ENCODE results near the gene NR3C2.

The NR3C2 gene

GRCh38 chr4:148094149-148094548 lies 348.1 kb downstream of the NR3C2 start:
- no peak overlapping the region for H3K23ac ChIP-seq (ENCODE audit: low read length)
- H2AK5ac ChIP-seq (ENCODE audit: low read length) = no peak overlapping the region
- no peak overlapping the region for H3K9ac ChIP-seq (ENCODE audit: low read length)
- H3K36me3 ChIP-seq (ENCODE audit: control insufficient read depth in 1 of 2, insufficient read depth in 2 of 2, low read length in 2 of 2) = no peaks in the 10 kb centered on the region
- no peak overlapping the region for H3K4me3 ChIP-seq (ENCODE audit: low read depth, low read length)
- H2BK5ac ChIP-seq (ENCODE audit: low read depth, low read length, poor library complexity) = no peak overlapping the region
- H3K18ac ChIP-seq (ENCODE audit: low read length) = no peak overlapping the region
- no peaks in the 10 kb centered on the region for H3K4me1 ChIP-seq (ENCODE audit: control insufficient read depth in 1 of 2, insufficient read depth in 2 of 2, low read length in 2 of 2)
- DNase-seq = no peak
- WGBS (ENCODE audit: extremely low coverage, insufficient coverage, insufficient read length) = no CpG with 5 or more reads among the region's 1 CpG
- no peak overlapping the region for H3K4ac ChIP-seq (ENCODE audit: low read depth, low read length)
- peaks cover 6% of the 10 kb centered on the region for H3K9me3 ChIP-seq (ENCODE audit: insufficient read depth, low read depth, low read length)
- H3K4me2 ChIP-seq (ENCODE audit: low read length) = no peak overlapping the region
- H4K12ac ChIP-seq (ENCODE audit: low read depth, low read length) = no peak overlapping the region
- no peaks in the 10 kb centered on the region for H3K27me3 ChIP-seq (ENCODE audit: insufficient read depth, low read length)
- no peak overlapping the region for H2BK120ac ChIP-seq (ENCODE audit: insufficient read depth, low read length, poor library complexity)
- no peak overlapping the region for H2AFZ ChIP-seq (ENCODE audit: insufficient read depth, low read length, poor library complexity)
- no peak overlapping the region for H3K14ac ChIP-seq (ENCODE audit: low read length)
- no peaks in the 10 kb centered on the region for H3K79me2 ChIP-seq (ENCODE audit: control insufficient read depth, insufficient read depth, low read length, poor library complexity)
- H3K27ac ChIP-seq (ENCODE audit: low read depth, low read length) = no peak overlapping the region
- no peak overlapping the region for H4K91ac ChIP-seq (ENCODE audit: low read depth, low read length)
- H2BK12ac ChIP-seq (ENCODE audit: low read length) = no peak overlapping the region
- H3K79me1 ChIP-seq (ENCODE audit: low read length) = no peaks in the 10 kb centered on the region
- H4K8ac ChIP-seq (ENCODE audit: low read depth, low read length) = no peak overlapping the region

GRCh38 chr4:148093065-148093464 lies 349.1 kb downstream of the NR3C2 start:
- Histone ChIP-seq H2AK5ac (ENCODE audit: low read length) (no peak overlapping the region), H4K12ac (ENCODE audit: low read depth, low read length) (no peak overlapping the region), H2AFZ (ENCODE audit: insufficient read depth, low read length, poor library complexity) (no peak overlapping the region), H3K79me1 (ENCODE audit: low read length) (no peaks in the 10 kb centered on the region), H3K4ac (ENCODE audit: low read depth, low read length) (no peak overlapping the region), H2BK120ac (ENCODE audit: insufficient read depth, low read length, poor library complexity) (no peak overlapping the region), H4K8ac (ENCODE audit: low read depth, low read length) (no peak overlapping the region), H3K4me2 (ENCODE audit: low read length) (no peak overlapping the region), H3K9ac (ENCODE audit: low read length) (no peak overlapping the region), H4K91ac (ENCODE audit: low read depth, low read length) (no peak overlapping the region), H3K27me3 (ENCODE audit: insufficient read depth, low read length) (no peaks in the 10 kb centered on the region), H3K79me2 (ENCODE audit: control insufficient read depth, insufficient read depth, low read length, poor library complexity) (no peaks in the 10 kb centered on the region), H3K4me3 (ENCODE audit: low read depth, low read length) (no peak overlapping the region), H3K23ac (ENCODE audit: low read length) (no peak overlapping the region), H3K9me3 (ENCODE audit: insufficient read depth, low read depth, low read length) (peaks cover 6% of the 10 kb centered on the region), H3K14ac (ENCODE audit: low read length) (no peak overlapping the region), H3K27ac (ENCODE audit: low read depth, low read length) (no peak overlapping the region), H2BK12ac (ENCODE audit: low read length) (no peak overlapping the region), H3K4me1 (ENCODE audit: control insufficient read depth in 1 of 2, insufficient read depth in 2 of 2, low read length in 2 of 2) (no peaks in the 10 kb centered on the region), H3K18ac (ENCODE audit: low read length) (no peak overlapping the region), H3K36me3 (ENCODE audit: control insufficient read depth in 1 of 2, insufficient read depth in 2 of 2, low read length in 2 of 2) (no peaks in the 10 kb centered on the region), H2BK5ac (ENCODE audit: low read depth, low read length, poor library complexity) (no peak overlapping the region)
- no CpG with 5 or more reads among the region's 5 CpGs for WGBS (ENCODE audit: extremely low coverage, insufficient coverage, insufficient read length)
- no peak for DNase-seq

GRCh38 chr4:148092316-148093014 lies 349.7 kb downstream of the NR3C2 start:
- Histone ChIP-seq H3K27ac (ENCODE audit: low read depth, low read length) (no peak overlapping the region), H3K18ac (ENCODE audit: low read length) (no peak overlapping the region), H3K4me2 (ENCODE audit: low read length) (no peak overlapping the region), H3K9ac (ENCODE audit: low read length) (no peak overlapping the region), H3K9me3 (ENCODE audit: insufficient read depth, low read depth, low read length) (peaks cover 6% of the 10 kb centered on the region), H3K4me3 (ENCODE audit: low read depth, low read length) (no peak overlapping the region), H2BK120ac (ENCODE audit: insufficient read depth, low read length, poor library complexity) (no peak overlapping the region), H4K8ac (ENCODE audit: low read depth, low read length) (no peak overlapping the region), H2AFZ (ENCODE audit: insufficient read depth, low read length, poor library complexity) (no peak overlapping the region), H3K4me1 (ENCODE audit: control insufficient read depth in 1 of 2, insufficient read depth in 2 of 2, low read length in 2 of 2) (no peaks in the 10 kb centered on the region), H4K12ac (ENCODE audit: low read depth, low read length) (no peak overlapping the region), H3K27me3 (ENCODE audit: insufficient read depth, low read length) (no peaks in the 10 kb centered on the region), H2BK5ac (ENCODE audit: low read depth, low read length, poor library complexity) (no peak overlapping the region), H2AK5ac (ENCODE audit: low read length) (no peak overlapping the region), H2BK12ac (ENCODE audit: low read length) (no peak overlapping the region), H3K4ac (ENCODE audit: low read depth, low read length) (no peak overlapping the region), H3K23ac (ENCODE audit: low read length) (no peak overlapping the region), H4K91ac (ENCODE audit: low read depth, low read length) (no peak overlapping the region), H3K36me3 (ENCODE audit: control insufficient read depth in 1 of 2, insufficient read depth in 2 of 2, low read length in 2 of 2) (no peaks in the 10 kb centered on the region), H3K79me1 (ENCODE audit: low read length) (no peaks in the 10 kb centered on the region), H3K79me2 (ENCODE audit: control insufficient read depth, insufficient read depth, low read length, poor library complexity) (no peaks in the 10 kb centered on the region), H3K14ac (ENCODE audit: low read length) (no peak overlapping the region)
- no peak for DNase-seq
- WGBS (ENCODE audit: extremely low coverage, insufficient coverage, insufficient read length) = no CpG with 5 or more reads among the region's 11 CpGs

- Histone ChIP-seq H3K23ac (ENCODE audit: low read length) (no peak overlapping the region), H3K36me3 (ENCODE audit: control insufficient read depth in 1 of 2, insufficient read depth in 2 of 2, low read length in 2 of 2) (no peaks in the 10 kb centered on the region), H2AFZ (ENCODE audit: insufficient read depth, low read length, poor library complexity) (no peak overlapping the region), H3K9ac (ENCODE audit: low read length) (no peak overlapping the region), H3K18ac (ENCODE audit: low read length) (no peak overlapping the region), H4K12ac (ENCODE audit: low read depth, low read length) (no peak overlapping the region), H3K27me3 (ENCODE audit: insufficient read depth, low read length) (no peaks in the 10 kb centered on the region), H3K79me2 (ENCODE audit: control insufficient read depth, insufficient read depth, low read length, poor library complexity) (no peaks in the 10 kb centered on the region), H2BK120ac (ENCODE audit: insufficient read depth, low read length, poor library complexity) (no peak overlapping the region), H3K79me1 (ENCODE audit: low read length) (no peaks in the 10 kb centered on the region), H3K4ac (ENCODE audit: low read depth, low read length) (no peak overlapping the region), H2BK12ac (ENCODE audit: low read length) (no peak overlapping the region), H3K4me2 (ENCODE audit: low read length) (no peak overlapping the region), H3K4me3 (ENCODE audit: low read depth, low read length) (no peak overlapping the region), H4K8ac (ENCODE audit: low read depth, low read length) (no peak overlapping the region), H2AK5ac (ENCODE audit: low read length) (no peak overlapping the region), H3K14ac (ENCODE audit: low read length) (no peak overlapping the region), H3K9me3 (ENCODE audit: insufficient read depth, low read depth, low read length) (peaks cover 6% of the 10 kb centered on the region), H4K91ac (ENCODE audit: low read depth, low read length) (no peak overlapping the region), H2BK5ac (ENCODE audit: low read depth, low read length, poor library complexity) (no peak overlapping the region), H3K4me1 (ENCODE audit: control insufficient read depth in 1 of 2, insufficient read depth in 2 of 2, low read length in 2 of 2) (no peaks in the 10 kb centered on the region), H3K27ac (ENCODE audit: low read depth, low read length) (no peak overlapping the region)
- no CpG with 5 or more reads among the region's 4 CpGs for WGBS (ENCODE audit: extremely low coverage, insufficient coverage, insufficient read length)
- DNase-seq = no peak
Observed at GRCh38 chr4:148091896-148092295, 350.3 kb downstream of the NR3C2 start.
